GM19324 (cell line): ENCODE results near the gene NBPF26.
"Not testable (repeated sequence)": the region's sequence is repeated elsewhere in the genome, so short reads cannot be mapped to it uniquely, and the experiment has no call there.

Source experiments
- ATAC-seq: cut with Tn5 transposase; IDR thresholded peaks from one replicate; pipeline ENCODE4 v1.9.1; 2021; ENCODE audit warnings: mild to moderate bottlenecking, moderate library complexity; ENCODE audit not compliant: unreplicated experiment, low FRiP score

Gene NBPF26

GRCh38 chr1:120723715-120724402, at the start of gene NBPF26:
Gene NBPF26, plus strand, starts transcription at chr1:120723945.
- ATAC-seq: not testable (repeated sequence)

GRCh38 chr1:120680106-120680819, 43.5 kb upstream of the NBPF26 start:
- not testable (repeated sequence) for ATAC-seq

- not testable (repeated sequence) for ATAC-seq
Observed at GRCh38 chr1:120680938-120681337, 42.8 kb upstream of the NBPF26 start.

GRCh38 chr1:120684397-120684796, 39.3 kb upstream of the NBPF26 start:
- ATAC-seq: not testable (repeated sequence)

GRCh38 chr1:120685622-120686021, 38.1 kb upstream of the NBPF26 start:
- not testable (repeated sequence) for ATAC-seq

GRCh38 chr1:120687250-120687649, 36.5 kb upstream of the NBPF26 start:
- not testable (repeated sequence) for ATAC-seq

- not testable (repeated sequence) for ATAC-seq
Observed at GRCh38 chr1:120700807-120701562, 22.8 kb upstream of the NBPF26 start.

GRCh38 chr1:120723358-120723714, 409 bp upstream of the NBPF26 start:
- ATAC-seq: not testable (repeated sequence)

- ATAC-seq: not testable (repeated sequence)
Observed at GRCh38 chr1:120724507-120724906, 762 bp downstream of the NBPF26 start.

GRCh38 chr1:120728811-120729210, 5.1 kb downstream of the NBPF26 start:
- ATAC-seq: not testable (repeated sequence)

- not testable (repeated sequence) for ATAC-seq
Observed at GRCh38 chr1:120769090-120769489, 45.3 kb downstream of the NBPF26 start.

- ATAC-seq: not testable (repeated sequence)
Observed at GRCh38 chr1:120805452-120805851, 81.7 kb downstream of the NBPF26 start.

GRCh38 chr1:120811822-120812221, 88.1 kb downstream of the NBPF26 start:
- not testable (repeated sequence) for ATAC-seq

GRCh38 chr1:120825051-120825450, 101.3 kb downstream of the NBPF26 start:
- ATAC-seq: not testable (repeated sequence)

- ATAC-seq: not testable (repeated sequence)
Observed at GRCh38 chr1:120826623-120827022, 102.9 kb downstream of the NBPF26 start.

- not testable (repeated sequence) for ATAC-seq
Observed at GRCh38 chr1:120844186-120844944, 120.6 kb downstream of the NBPF26 start.

GRCh38 chr1:120844945-120845330, 121.2 kb downstream of the NBPF26 start:
- ATAC-seq: not testable (repeated sequence)

GRCh38 chr1:120849400-120850286, 125.9 kb downstream of the NBPF26 start:
- ATAC-seq: not testable (repeated sequence)

- not testable (repeated sequence) for ATAC-seq
Observed at GRCh38 chr1:120850287-120850536, 126.5 kb downstream of the NBPF26 start.
